CD4-positive, alpha-beta T cell (primary cell): Measurements from ENCODE around the gene CCN5. TPM values are rescaled to one million over a fixed set of nuclear protein-coding genes. Genes with fewer than 3 reads are reported as not detected.

Experiments used
- ATAC-seq: fragments of 200-7000 bp; cut with Tn5 transposase; one replicate; pipeline ENCODE4 v1.10.0; 2022; ENCODE audit warnings: mild to moderate bottlenecking; ENCODE audit not compliant: poor library complexity
- CTCF ChIA-PET: fragments of 350-600 bp; sonication (Branson Sonifier 250); formaldehyde crosslinking; loops from one replicate; lab custom pipeline; 2021; ENCODE audit warnings: antibody characterized with exemption, inconsistent platforms; lab: Charles Lee
- POLR2A ChIA-PET: fragments of 350-600 bp; sonication (Branson Sonifier 250); formaldehyde crosslinking; loops from one replicate; lab custom pipeline; 2021; ENCODE audit warnings: antibody characterized with exemption, inconsistent platforms; lab: Charles Lee
- DNase-seq, 14 experiments: peaks; one replicate each; pipeline ENCODE4 v3.0.0-alpha.2; 2013 to 2020; ENCODE audit warnings: mixed read lengths in 2 of 14
- H3K27ac ChIP-seq, 2 donors: one replicate each; pipeline versions ENCODE4 v1.5.1 to v1.7.0; 2013; ENCODE audit warnings: low read length in 2 of 2, low read depth in 1 of 2, mild to moderate bottlenecking in 1 of 2
- H3K27me3 ChIP-seq, 2 experiments: 1 replicate in 1 of 2; 2 replicates in 1 of 2; pipeline versions ENCODE4 v1.6.1 to v1.7.0; 2013; ENCODE audit warnings: low read length in 2 of 2, control low read depth in 1 of 2, mild to moderate bottlenecking in 1 of 2, moderate library complexity in 1 of 2; ENCODE audit not compliant: insufficient read depth in 2 of 2, control insufficient read depth in 1 of 2
- H3K36me3 ChIP-seq: one replicate; pipeline ENCODE4 v1.6.1; 2013; ENCODE audit warnings: low read length, control low read depth; ENCODE audit not compliant: insufficient read depth
- H3K4me1 ChIP-seq: one replicate; pipeline ENCODE4 v1.6.1; 2013; ENCODE audit warnings: low read length, control low read depth; ENCODE audit not compliant: insufficient read depth
- H3K4me3 ChIP-seq: one replicate; pipeline ENCODE4 v1.5.1; 2013; ENCODE audit warnings: mild to moderate bottlenecking, low read length, moderate library complexity
- H3K9me3 ChIP-seq, 2 experiments: 1 replicate in 1 of 2; 2 replicates in 1 of 2; pipeline versions ENCODE4 v1.6.1 to v1.7.0; 2013; ENCODE audit warnings: low read length in 2 of 2, mild to moderate bottlenecking in 2 of 2, control low read depth in 1 of 2, moderate library complexity in 1 of 2; ENCODE audit not compliant: control insufficient read depth in 1 of 2, insufficient read depth in 1 of 2
- H3K27ac Mint-ChIP-seq: one replicate; pipeline ENCODE4 v1.8.0; 2020; ENCODE audit warnings: mixed read lengths
- H3K27me3 Mint-ChIP-seq: one replicate; pipeline ENCODE4 v1.8.0; 2021; ENCODE audit warnings: mixed read lengths
- H3K36me3 Mint-ChIP-seq: one replicate; pipeline ENCODE4 v1.8.0; 2021; ENCODE audit warnings: low read depth, mixed read lengths
- H3K4me1 Mint-ChIP-seq: one replicate; pipeline ENCODE4 v1.8.0; 2021; ENCODE audit warnings: low read depth, mixed read lengths
- H3K4me3 Mint-ChIP-seq: one replicate; pipeline ENCODE4 v1.8.0; 2020; ENCODE audit warnings: mild to moderate bottlenecking, mixed read lengths
- H3K9me3 Mint-ChIP-seq: one replicate; pipeline ENCODE4 v1.8.0; 2020; ENCODE audit warnings: mixed read lengths
- intact Hi-C, 2 experiments: fragments of 100-400 bp; cut with DNase I in 1 of 2; cut with micrococcal nuclease in 1 of 2; formaldehyde crosslinking; loops; one replicate each; pipeline versions ENCODE4 v1.15.1 to v1.9.0; 2023 to 2025; cut with DNase I, micrococcal nuclease
- total RNA-seq, 174 experiments: library from RNA in 2 of 174; stranded (reverse) in 2 of 174; gene quantifications; one replicate each; pipeline ENCODE4 v1.2.3 and lab custom pipeline; 2021 to 2026
- TF ChIP-seq, protein P1 (sequence below): fragments of 200-600 bp; IDR thresholded peaks from one replicate; pipeline ENCODE4 v1.8.0; 2022; ENCODE audit warnings: antibody characterized with exemption, mild to moderate bottlenecking

The CCN5 gene
- total RNA-seq, 2 experiments from 2014 or later: not detected

DNA sequence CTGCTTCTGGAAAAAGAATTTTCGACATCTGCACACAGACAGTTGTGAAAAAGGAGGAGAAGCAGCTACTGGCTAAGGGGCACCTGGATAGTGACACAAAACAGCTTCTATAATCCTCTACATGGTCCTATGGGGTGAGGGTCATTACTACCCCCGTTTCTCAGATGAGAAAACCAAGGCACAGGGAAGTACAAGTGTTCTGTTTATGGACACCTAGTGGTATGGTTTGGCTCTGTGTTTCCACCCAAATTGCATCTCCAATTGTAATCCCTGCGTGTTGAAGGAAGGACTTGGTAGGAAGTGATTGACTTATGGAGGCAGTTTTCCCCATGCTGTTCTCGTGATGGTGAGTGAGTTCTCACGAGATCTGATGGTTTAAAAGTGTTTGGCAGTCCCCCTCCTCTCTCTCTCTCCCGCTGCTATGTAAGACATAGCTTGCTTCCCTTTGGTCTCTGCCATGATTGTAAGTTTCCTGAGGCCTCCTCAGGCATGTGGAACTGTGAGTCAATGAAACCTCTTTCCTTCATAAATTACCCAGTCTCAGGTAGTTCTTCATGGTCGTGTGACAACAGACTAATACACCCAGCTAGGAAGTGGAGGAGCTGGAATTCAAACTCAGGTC lies 28.0 kb downstream of the CCN5 start:
- intact Hi-C loops: no loop called here
- H3K4me3 Mint-ChIP-seq: no peak overlapping the region
- H3K4me1 Mint-ChIP-seq: peaks cover 26% of the 10 kb centered on the region
- ChIA-PET POLR2A (interaction anchor here (0.6 kb wide), 1 partner anchor 1847 kb away, joined by 4 read pairs; no protein-coding TSS in a partner anchor), CTCF (no interaction called here)
- no peaks in the 10 kb centered on the region for H3K36me3 Mint-ChIP-seq
- H3K9me3 ChIP-seq: peaks cover 0 to 4% of the 10 kb centered on the region in 2 experiments
- TF ChIP-seq, protein P1, sequence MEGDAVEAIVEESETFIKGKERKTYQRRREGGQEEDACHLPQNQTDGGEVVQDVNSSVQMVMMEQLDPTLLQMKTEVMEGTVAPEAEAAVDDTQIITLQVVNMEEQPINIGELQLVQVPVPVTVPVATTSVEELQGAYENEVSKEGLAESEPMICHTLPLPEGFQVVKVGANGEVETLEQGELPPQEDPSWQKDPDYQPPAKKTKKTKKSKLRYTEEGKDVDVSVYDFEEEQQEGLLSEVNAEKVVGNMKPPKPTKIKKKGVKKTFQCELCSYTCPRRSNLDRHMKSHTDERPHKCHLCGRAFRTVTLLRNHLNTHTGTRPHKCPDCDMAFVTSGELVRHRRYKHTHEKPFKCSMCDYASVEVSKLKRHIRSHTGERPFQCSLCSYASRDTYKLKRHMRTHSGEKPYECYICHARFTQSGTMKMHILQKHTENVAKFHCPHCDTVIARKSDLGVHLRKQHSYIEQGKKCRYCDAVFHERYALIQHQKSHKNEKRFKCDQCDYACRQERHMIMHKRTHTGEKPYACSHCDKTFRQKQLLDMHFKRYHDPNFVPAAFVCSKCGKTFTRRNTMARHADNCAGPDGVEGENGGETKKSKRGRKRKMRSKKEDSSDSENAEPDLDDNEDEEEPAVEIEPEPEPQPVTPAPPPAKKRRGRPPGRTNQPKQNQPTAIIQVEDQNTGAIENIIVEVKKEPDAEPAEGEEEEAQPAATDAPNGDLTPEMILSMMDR: no peak
- H3K4me3 ChIP-seq: no peak overlapping the region
- H3K27ac Mint-ChIP-seq: no peak overlapping the region
- H3K27ac ChIP-seq: no peak overlapping the region
- no peaks in the 10 kb centered on the region for H3K36me3 ChIP-seq
- no peak for ATAC-seq
- H3K9me3 Mint-ChIP-seq: no peaks in the 10 kb centered on the region
- no peak for DNase-seq
- peaks cover 12 to 17% of the 10 kb centered on the region in 2 experiments for H3K27me3 ChIP-seq
- peaks cover 10% of the 10 kb centered on the region for H3K4me1 ChIP-seq
- peaks cover 29% of the 10 kb centered on the region for H3K27me3 Mint-ChIP-seq

- Mint-ChIP-seq H3K27me3 (peaks cover 33% of the 10 kb centered on the region), H3K36me3 (no peaks in the 10 kb centered on the region), H3K27ac (no peak overlapping the region), H3K4me3 (no peak overlapping the region), H3K9me3 (no peaks in the 10 kb centered on the region), H3K4me1 (peaks cover 20% of the 10 kb centered on the region)
- TF ChIP-seq, protein P1: no peak
- H3K27me3 ChIP-seq: peaks cover 17 to 21% of the 10 kb centered on the region in 2 experiments
- H3K9me3 ChIP-seq: peaks cover 0 to 4% of the 10 kb centered on the region in 2 experiments
- no peak overlapping the region for H3K4me3 ChIP-seq
- DNase-seq (no peak), ATAC-seq (no peak)
- intact Hi-C loops: no loop called here
- CTCF ChIA-PET: no interaction called here
- H3K4me1 ChIP-seq: peaks cover 10% of the 10 kb centered on the region
- no peak overlapping the region for H3K27ac ChIP-seq
- POLR2A ChIA-PET: no interaction called here
- H3K36me3 ChIP-seq: no peaks in the 10 kb centered on the region
Measured at GRCh38 chr20:44743916-44744655, 28.9 kb downstream of the CCN5 start.

GRCh38 chr20:44745122-44745597 lies 30.0 kb downstream of the CCN5 start:
- intact Hi-C loops: loop anchor here in 1 of 2 experiments (5.0 kb wide), 1 partner anchor 122 kb away; no protein-coding TSS in a partner anchor
- TF ChIP-seq, protein P1: no peak
- peak overlapping the region; percentile 64 for H3K4me3 Mint-ChIP-seq
- H3K27ac Mint-ChIP-seq: no peak overlapping the region
- no peak for ATAC-seq
- no peak overlapping the region for H3K27ac ChIP-seq
- H3K4me1 Mint-ChIP-seq: peaks cover 20% of the 10 kb centered on the region
- H3K27me3 Mint-ChIP-seq: peaks cover 41% of the 10 kb centered on the region
- H3K36me3 ChIP-seq: no peaks in the 10 kb centered on the region
- H3K4me1 ChIP-seq: peaks cover 10% of the 10 kb centered on the region
- peak overlapping the region; percentile 48 for H3K4me3 ChIP-seq
- no peaks in the 10 kb centered on the region for H3K9me3 Mint-ChIP-seq
- DNase-seq: no peak
- peaks cover 0 to 4% of the 10 kb centered on the region in 2 experiments for H3K9me3 ChIP-seq
- H3K27me3 ChIP-seq: peaks cover 17 to 30% of the 10 kb centered on the region in 2 experiments
- POLR2A ChIA-PET: no interaction called here
- CTCF ChIA-PET: no interaction called here
- no peaks in the 10 kb centered on the region for H3K36me3 Mint-ChIP-seq
